ENCODE measurements around the gene SLA2.
"Not testable (repeated sequence)": the region's sequence is repeated elsewhere in the genome, so short reads cannot be mapped to it uniquely, and the experiment has no call there.

Gene SLA2

GRCh38 chr20:36644706-36645095 lies 1.3 kb downstream of the SLA2 start:
- no peak for DNase-seq (ENCODE audit: low read depth)

DNA sequence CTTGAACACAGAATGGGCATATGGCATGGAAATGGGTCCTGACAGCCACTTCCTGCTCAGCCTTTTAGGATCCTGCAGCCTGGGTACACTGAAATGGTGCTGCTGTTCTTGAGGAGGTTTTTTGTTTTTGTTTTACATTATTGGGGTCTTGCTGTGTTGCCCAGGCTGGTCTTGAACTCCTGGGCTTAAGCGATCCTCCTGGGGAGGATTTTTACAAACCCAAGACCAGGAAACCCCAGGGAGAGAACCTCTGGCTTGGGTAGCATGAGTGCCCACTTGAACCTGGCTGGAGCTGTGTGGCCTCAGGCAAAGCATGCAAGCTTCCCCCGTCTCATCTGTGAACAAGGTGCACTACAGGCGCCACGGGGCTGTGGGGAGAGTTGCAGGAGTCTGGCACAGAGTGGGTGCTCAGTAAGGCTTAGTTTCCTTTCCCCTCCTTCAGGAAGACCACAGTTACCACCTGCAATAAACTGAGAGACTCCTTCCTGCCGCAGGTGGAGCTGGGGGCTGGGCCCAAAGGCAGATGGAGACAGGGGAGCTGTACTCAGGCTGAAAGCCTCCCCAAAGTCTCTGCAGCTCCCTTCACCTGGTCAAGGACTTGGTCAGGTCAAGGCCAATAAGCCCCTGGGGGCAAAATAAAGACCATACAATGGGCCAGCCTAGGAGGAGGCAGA lies 1.8 kb downstream of the SLA2 start:
- DNase-seq (ENCODE audit: low read depth), result no peak

DNA sequence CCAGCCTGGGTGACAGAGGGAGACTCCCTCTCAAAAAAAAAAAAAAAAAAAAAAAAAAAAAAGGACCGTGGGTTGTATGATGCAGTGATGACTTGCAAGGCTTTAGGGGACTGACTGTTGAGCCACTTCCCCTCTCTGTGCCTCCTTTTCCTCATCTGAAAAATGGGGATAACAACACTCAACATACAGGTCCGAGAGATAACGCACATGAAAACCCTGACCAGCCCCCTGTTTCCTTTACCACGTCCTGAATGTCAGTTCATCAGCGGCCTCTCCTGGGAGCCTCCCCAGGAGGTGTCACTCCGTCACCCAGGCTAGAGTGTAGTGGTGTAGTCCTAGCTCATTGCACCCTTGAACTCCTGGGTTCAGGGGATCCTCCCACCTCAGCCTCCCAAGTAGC lies 3.9 kb downstream of the SLA2 start:
- no peak for DNase-seq (ENCODE audit: low read depth)

GRCh38 chr20:36641506-36641843 lies 4.5 kb downstream of the SLA2 start:
- no peak for DNase-seq (ENCODE audit: low read depth)

GRCh38 chr20:36638876-36639400 lies 7.1 kb downstream of the SLA2 start:
- not testable (repeated sequence) for DNase-seq (ENCODE audit: low read depth)

- no peak for DNase-seq (ENCODE audit: low read depth)
These were observed 11.7 kb downstream of the SLA2 start for GRCh38 chr20:36634342-36634741.

DNA sequence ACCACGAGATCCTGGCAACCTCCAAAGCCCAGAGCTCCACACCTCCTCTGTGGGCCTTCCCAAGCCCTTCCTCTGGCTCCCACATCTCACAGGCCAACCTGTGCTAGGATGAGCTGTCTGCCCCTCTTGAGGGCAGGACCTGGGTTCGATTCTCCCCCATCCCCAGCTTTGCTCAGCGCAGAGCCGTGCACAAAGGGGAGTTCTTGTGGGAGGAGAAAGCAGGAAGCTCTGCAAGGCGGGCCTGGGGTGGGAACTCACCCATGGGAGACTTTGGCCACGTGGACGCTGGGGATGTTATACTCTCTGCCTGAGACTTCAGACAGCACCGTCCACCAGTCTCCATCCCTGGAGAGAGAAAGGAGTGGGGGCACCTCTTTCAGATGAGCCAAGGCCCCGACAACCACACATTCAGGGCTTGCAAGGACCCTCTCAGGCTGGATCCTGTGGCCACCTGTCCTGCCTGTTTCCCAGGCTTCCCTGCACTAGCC lies 12.7 kb downstream of the SLA2 start:
- no peak for DNase-seq (ENCODE audit: low read depth)

GRCh38 chr20:36632487-36633284 lies 13.3 kb downstream of the SLA2 start:
- no peak for DNase-seq (ENCODE audit: low read depth)

DNA sequence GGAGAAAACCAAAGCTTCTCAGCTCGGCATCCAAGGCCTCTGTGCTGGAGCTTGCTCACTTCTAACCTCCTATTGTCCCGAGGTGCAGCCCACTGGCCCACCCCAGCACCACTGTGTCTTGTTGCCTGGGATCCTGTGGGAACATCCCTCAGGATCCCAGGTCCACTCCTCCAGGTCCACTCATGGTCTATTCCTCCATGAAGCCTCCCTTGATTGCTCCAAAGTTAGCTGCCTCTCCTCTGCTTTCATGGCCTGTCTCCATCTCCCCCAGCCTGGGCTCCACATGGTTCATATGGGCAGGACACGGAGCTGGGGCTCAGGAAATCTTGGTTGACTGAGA lies 13.9 kb downstream of the SLA2 start:
- no peak for DNase-seq (ENCODE audit: low read depth)

- DNase-seq (ENCODE audit: low read depth), result no peak
These were observed 14.3 kb downstream of the SLA2 start for GRCh38 chr20:36631646-36632045.

- no peak for DNase-seq (ENCODE audit: low read depth)
These were observed 16.0 kb downstream of the SLA2 start for GRCh38 chr20:36629719-36630681.

DNA sequence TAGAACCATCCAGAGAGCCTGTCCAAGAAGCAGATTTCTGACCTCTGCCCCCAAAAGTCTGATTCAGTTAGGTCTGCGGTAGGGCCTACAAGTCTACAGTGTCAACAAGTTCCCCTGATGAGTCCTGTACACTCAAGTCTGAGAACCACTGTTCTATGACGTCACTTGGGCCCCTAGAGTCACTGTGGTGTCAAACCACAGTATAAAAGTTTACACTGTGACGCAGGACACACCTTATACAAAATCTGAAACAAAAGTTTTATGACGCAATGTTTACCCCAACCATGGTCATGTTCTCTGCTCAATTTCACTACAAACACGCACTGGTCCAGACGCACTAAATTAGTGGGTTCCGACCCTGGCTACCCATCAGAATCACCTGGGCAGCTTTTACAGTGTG lies 17.9 kb downstream of the SLA2 start:
- no peak for DNase-seq (ENCODE audit: low read depth)

- no peak for DNase-seq (ENCODE audit: low read depth)
These were observed 21.1 kb downstream of the SLA2 start for GRCh38 chr20:36624944-36625324.

DNA sequence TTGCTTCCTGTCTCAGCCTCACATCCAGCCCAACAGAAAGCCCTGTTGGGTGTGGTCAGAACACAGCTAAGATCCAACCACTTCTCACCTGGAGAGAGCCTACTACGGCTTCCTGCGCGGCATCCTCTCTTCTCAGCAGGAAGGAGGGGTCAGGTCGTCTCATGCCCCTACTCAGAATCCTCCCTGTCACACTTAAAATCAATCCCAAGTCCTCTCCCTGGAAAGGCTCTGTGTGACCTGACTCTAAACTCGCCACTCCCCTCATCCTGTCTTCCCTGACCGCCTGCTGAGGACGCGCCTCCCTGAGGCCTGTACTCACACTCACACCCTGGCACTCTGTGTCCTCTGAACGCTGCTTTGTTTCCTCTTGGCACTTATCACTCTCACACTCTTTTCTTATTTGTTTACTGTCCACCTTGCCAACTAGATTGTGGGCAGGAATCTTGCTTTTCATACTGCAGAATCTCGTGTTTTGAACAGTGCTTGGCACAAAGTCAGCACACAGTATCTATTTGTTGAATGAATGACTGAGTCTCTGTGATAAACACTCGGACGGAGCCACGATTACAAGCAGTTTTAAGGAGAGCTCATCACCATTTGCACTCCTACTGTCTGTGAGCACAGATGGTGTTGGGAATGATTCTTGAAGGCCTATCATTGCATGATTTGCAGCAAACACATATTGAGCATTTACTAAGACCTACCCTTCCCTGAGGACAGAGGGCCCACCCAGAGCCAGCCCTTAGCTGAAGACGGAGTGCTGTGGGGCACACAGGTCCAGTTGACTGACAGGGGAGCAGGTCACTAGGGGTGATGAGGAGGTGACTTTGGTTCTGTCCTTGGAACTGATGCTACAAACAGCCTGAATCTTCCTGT lies 21.7 kb downstream of the SLA2 start:
- no peak for DNase-seq (ENCODE audit: low read depth)

GRCh38 chr20:36623444-36623843 lies 22.6 kb downstream of the SLA2 start:
- DNase-seq (ENCODE audit: low read depth), result no peak

DNA sequence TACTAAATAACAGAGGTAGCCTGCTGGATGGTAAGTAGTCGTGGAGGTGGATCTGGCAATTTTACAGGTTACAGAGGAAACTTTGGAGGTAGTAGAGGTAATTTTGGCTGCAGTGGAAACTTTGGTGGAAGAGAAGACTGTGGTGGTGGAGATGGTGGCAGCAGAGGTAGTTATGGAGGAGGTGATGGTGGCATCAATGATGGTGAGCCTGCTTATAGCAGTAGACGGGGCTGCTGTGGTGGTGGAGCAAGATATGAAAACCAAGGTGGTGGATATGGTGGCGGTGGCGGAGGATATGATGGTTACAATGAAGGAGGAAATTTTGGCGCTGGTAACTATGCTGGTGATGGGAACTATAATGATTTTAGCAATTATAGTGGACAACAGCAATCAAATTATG lies 25.1 kb downstream of the SLA2 start:
- no peak for DNase-seq (ENCODE audit: low read depth)

DNA sequence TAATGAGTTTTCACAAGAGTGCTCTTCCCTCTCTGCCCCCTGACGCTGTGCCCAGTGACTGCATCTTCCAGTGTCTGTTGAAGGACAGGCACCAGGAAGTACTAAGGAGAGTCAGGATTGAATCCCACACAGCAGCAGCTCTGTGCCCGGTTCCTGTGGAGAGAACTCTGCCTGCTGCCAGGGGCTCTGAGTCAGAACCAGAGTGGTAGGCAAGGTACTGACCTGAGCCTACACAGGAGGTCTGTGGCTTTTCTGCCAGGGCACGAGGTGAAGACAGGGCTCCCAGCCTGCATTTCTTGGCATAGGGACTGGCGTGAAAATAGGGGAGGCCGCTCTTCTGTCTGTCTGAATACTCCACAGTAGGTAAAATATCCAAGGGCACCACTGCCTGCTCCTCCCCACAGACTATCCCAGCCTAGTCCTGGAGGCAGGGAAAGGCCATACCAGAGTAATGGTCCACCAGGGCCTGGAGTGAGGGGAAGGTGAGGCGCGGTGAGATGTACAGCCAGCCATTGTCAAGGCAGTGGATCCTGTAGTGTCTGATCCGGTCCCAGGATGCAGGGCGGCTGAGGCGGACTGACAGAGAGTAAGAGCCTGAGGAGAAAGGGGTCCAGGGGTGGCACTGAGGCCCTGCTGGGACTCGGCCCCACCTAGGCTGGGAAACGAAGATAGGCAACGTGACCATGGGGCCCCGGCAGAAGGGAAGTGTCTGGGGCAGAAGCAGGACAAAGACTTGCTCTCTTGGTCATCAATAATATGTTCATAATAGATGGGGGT lies 31.0 kb downstream of the SLA2 start:
- no peak for DNase-seq (ENCODE audit: low read depth)

DNA sequence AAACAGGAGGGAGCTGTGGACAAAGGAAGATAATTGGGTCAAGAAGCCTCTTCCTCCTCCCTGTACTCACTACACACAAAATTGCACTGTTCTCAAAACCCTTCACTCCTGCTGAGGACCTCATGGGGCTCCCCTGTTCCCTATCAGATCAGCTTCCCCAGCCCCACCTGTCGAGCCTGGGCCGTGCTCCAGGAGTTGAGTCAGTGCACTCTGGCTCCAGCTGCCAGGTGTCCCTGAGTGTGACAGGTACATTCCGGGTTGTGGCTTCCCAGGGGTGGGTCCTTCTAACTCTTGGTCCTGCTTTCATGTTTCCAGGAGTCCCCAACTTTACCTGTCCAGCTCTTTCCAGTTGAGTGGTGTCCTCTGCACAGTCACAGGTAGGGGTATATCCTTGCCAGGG lies 32.0 kb downstream of the SLA2 start:
- no peak for DNase-seq (ENCODE audit: low read depth)

DNA sequence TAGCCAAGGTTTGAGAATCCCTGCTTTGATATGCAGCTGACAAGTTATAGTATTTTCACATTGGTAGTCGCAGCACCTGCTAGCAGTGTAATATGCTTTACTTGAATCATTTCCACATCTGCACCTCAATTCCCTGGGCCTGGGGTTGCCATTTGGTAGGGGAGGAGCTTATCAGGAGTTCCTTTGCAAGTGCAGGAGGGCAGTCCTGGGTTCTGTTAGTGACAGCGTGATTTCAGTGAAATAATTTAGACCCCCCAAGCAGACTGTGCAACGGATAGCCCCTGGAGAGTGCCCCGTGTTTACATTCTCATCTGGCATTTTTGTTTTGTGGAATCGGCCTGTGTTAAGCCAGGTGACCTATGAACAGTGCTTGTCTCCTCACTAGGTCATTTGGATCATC lies 34.4 kb downstream of the SLA2 start:
- DNase-seq (ENCODE audit: low read depth), result no peak

GRCh38 chr20:36608388-36608728 lies 37.6 kb downstream of the SLA2 start:
- not testable (repeated sequence) for DNase-seq (ENCODE audit: low read depth)

All from GM04503 (cell line).